ENCODE measurements around the gene ANKRD20A1. TPM values are rescaled to one million over a fixed set of nuclear protein-coding genes. Genes with fewer than 3 reads are reported as not detected.
A peak's percentile ranks its signal among the peaks of the same experiment; 100 is the strongest.
"Not testable (repeated sequence)": the region's sequence is repeated elsewhere in the genome, so short reads cannot be mapped to it uniquely, and the experiment has no call there.

The ANKRD20A1 gene
- polyA plus RNA-seq (ENCODE audit: insufficient read length in 3 of 3) = 1 to 10 TPM; 2.5 to 6.2 (median 5.1) TPM
- long read RNA-seq, donor 1 = 0 reads
- long read RNA-seq, donor 2 = 0 reads
- long read RNA-seq, donor 3 = 0 reads
- long read RNA-seq, donor 4 = 0 reads
- long read RNA-seq, donor 5 = 0 reads
- long read RNA-seq, donor 6 = 0 reads
- long read RNA-seq, donor 7 = 0 reads
- long read RNA-seq, donor 8 = 0 reads
- long read RNA-seq, donor 9 = 0 reads
- long read RNA-seq, donor 10 = 0 reads
- long read RNA-seq, donor 11 = 0 reads
- long read RNA-seq, donor 12 = 0 reads
- long read RNA-seq, donor 13 = 0 reads
- long read RNA-seq, donor 14 = 0 reads
- long read RNA-seq, donor 15 = 0 reads
- long read RNA-seq, donor 16 = 0 reads

- DNase-seq = peak; percentile 19
These were observed at the start of gene ANKRD20A1 for GRCh38 chr9:67858871-67859270. TSS of gene ANKRD20A1 (plus strand) at chr9:67858931. CDS start at chr9:67859427, 496 bp downstream.

GRCh38 chr9:67832088-67832487 lies 26.6 kb upstream of the ANKRD20A1 start:
- DNase-seq = not testable (repeated sequence)
